Neural crest cell (in vitro differentiated cells): ENCODE results near the gene PRRC2B. TPM values are rescaled to one million over a fixed set of nuclear protein-coding genes. Genes with fewer than 3 reads are reported as not detected.

Experiments
- DNase-seq: peaks from one replicate; pipeline ENCODE4 v3.0.0; 2021; ENCODE audit warnings: low read depth, mixed read lengths, low spot score
- H3K27ac Mint-ChIP-seq: one replicate; pipeline ENCODE4 v1.8.0; 2021; ENCODE audit warnings: mild to moderate bottlenecking, mixed read lengths; ENCODE audit not compliant: unreplicated experiment
- H3K27me3 Mint-ChIP-seq: 2 replicates; pipeline ENCODE4 v1.8.0; 2021; ENCODE audit warnings: low read depth, mild to moderate bottlenecking, mixed read lengths
- H3K36me3 Mint-ChIP-seq: 2 replicates; pipeline ENCODE4 v1.8.0; 2021; ENCODE audit warnings: low read depth, mild to moderate bottlenecking, mixed read lengths
- H3K4me1 Mint-ChIP-seq: 2 replicates; pipeline ENCODE4 v1.8.0; 2021; ENCODE audit warnings: mixed read lengths
- H3K4me3 Mint-ChIP-seq: one replicate; pipeline ENCODE4 v1.8.0; 2021; ENCODE audit warnings: mild to moderate bottlenecking, mixed read lengths
- H3K9me3 Mint-ChIP-seq: 2 replicates; pipeline ENCODE4 v1.8.0; 2021; ENCODE audit warnings: mixed read lengths
- CTCF ChIP-seq: fragments of 200-600 bp; sonication (generic); conservative IDR thresholded peaks from 2 replicates; pipeline ENCODE4 v1.5.0; 2021; ENCODE audit warnings: antibody characterized with exemption, mild to moderate bottlenecking
- total RNA-seq: library from RNA; stranded (reverse); gene quantifications from 2 replicates; pipeline ENCODE4 v1.2.1, GENCODE V29; 2021

PRRC2B gene
- total RNA-seq, 1 donor from 2014 or later: 349 TPM

DNA sequence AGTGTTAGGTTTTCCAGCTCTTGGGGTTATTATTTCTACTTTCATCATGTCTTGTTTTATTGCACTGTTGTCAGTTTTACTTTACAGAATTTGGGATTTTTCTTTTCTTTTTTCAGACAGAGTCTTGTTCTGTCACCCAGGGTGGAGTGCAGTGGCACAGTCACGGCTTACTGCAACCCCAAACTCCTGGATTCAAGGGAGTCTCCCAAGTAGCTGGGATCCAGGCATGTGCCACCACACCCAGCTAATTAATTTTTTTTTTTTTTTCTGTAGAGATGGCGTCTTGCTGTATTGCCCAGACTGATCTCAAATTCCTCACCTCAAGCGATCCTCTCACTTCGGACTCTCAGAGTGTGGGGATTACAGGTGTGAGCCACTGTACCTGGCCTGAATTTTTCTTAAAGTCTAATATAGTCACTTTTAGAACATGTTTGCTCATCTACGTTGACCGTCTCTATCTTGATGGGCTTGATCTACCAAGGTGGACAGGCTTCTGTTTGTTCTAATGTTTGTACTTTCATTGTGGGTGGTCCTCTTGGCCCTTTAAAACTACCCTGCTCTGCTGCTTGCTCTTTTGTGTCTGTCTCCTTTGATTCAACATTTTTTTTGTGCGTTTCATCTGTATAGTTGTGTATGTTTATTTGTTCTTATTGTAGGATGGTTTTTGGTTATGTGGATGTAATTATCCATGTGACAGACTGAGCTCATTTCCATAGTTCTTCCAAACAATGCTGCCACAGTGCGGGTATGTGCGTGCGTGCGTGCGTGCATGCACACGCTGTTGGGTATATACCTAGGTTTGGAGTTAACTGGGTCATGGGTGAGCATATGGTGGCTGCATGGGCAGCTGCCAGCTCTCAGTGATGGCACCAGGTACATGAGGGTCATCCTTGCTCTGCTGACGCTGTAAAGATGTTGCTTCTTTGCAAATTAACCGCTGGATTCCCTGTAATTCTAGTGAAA, 18.1 kb downstream of the PRRC2B start:
- TF ChIP-seq CTCF: no peak
- Mint-ChIP-seq H3K9me3 (peaks cover 3% of the 10 kb centered on the region), H3K36me3 (peaks cover 21% of the 10 kb centered on the region), H3K4me3 (peak overlapping the region; percentile 0), H3K27ac (no peak overlapping the region), H3K27me3 (peaks cover 4% of the 10 kb centered on the region), H3K4me1 (peaks cover 53% of the 10 kb centered on the region)
- DNase-seq: no peak

DNA sequence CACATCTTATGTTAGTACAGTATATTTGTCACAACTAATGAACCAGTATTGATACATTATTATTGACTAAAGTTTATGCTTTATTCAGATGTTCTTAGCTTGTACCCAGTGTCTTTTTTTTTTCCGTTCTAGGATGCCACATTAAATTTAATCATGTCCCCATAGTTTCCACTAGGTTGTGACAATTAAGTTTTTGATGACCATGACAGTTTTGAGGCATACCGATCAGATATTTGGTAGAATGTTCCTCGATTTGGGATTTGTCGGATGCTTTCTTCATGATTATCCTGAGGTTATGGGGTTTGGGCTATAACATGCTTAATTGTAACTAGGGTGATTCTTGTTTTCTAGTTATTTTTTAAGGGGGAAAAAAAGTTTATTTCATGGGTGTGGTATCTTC, 22.6 kb downstream of the PRRC2B start:
- peaks cover 63% of the 10 kb centered on the region for H3K4me1 Mint-ChIP-seq
- H3K4me3 Mint-ChIP-seq: no peak overlapping the region
- H3K9me3 Mint-ChIP-seq: peaks cover 3% of the 10 kb centered on the region
- H3K27me3 Mint-ChIP-seq: peaks cover 4% of the 10 kb centered on the region
- no peak for TF ChIP-seq CTCF
- peaks cover 21% of the 10 kb centered on the region for H3K36me3 Mint-ChIP-seq
- no peak for DNase-seq
- no peak overlapping the region for H3K27ac Mint-ChIP-seq

DNA sequence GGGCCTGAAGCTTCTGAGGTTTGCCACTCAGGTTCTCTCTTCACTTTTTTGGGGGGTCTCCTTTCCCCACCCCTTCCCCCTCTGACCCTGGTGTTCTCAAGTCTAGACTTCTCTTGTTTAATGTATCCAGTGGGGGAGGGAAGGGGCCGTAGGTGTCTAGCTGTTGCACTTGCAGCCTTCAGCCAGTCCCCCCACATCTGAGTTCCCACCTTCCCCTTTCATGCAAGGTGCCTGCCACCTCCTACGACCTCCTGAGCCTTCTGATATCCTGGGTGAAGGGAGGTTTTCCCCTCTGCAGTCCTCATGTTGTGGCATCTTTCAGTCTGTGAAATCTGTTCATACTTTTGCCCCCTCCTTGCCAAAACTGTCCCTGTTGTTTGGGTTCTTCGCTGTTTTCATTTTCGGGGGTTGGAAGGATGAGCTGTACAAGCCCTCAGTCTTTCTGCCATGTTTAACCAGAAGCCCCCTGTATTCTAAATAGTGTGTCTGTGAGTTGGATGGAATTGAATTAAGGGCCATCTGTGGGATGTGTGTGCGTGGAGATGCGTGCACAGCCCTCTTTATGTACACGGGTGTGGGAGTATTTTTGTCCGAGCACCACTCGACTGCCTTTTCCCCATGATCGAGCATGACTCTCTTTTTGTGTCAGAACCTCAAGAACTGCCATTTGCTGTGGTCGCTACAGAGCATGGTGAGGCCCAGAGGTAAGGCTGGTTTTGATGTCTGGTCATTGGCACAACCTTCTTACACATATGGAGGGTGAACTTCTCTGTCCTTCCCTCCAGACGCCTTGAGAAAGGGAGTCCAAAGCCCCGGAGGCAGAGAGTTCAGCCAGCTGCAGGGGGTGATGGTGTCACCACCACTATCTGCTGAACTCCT, 23.6 kb downstream of the PRRC2B start:
- Mint-ChIP-seq H3K4me3 (peak overlapping the region; percentile 11), H3K36me3 (peaks cover 17% of the 10 kb centered on the region)

GRCh38 chr9:131418143-131419025, 24.5 kb downstream of the PRRC2B start:
- no peak for DNase-seq
- peak overlapping the region; percentile 42 for H3K4me3 Mint-ChIP-seq
- H3K27ac Mint-ChIP-seq: peak overlapping the region; percentile 92

More for the DNA sequence above, 23.6 kb downstream of the PRRC2B start:
- peaks cover 64% of the 10 kb centered on the region for H3K4me1 Mint-ChIP-seq
- TF ChIP-seq CTCF: no peak
- peak overlapping the region; percentile 92 for H3K27ac Mint-ChIP-seq
- H3K9me3 Mint-ChIP-seq: peaks cover 3% of the 10 kb centered on the region
- peaks cover 4% of the 10 kb centered on the region for H3K27me3 Mint-ChIP-seq
- DNase-seq: no peak

More at GRCh38 chr9:131418143-131419025, 24.5 kb downstream of the PRRC2B start:
- H3K36me3 Mint-ChIP-seq: peaks cover 17% of the 10 kb centered on the region
- H3K4me1 Mint-ChIP-seq: peaks cover 73% of the 10 kb centered on the region
- peaks cover 4% of the 10 kb centered on the region for H3K27me3 Mint-ChIP-seq
- no peak for TF ChIP-seq CTCF
- peaks cover 3% of the 10 kb centered on the region for H3K9me3 Mint-ChIP-seq
